Astrocyte (in vitro differentiated cells and primary cell): ENCODE results near the gene BMS1. TPM values are rescaled to one million over a fixed set of nuclear protein-coding genes. Genes with fewer than 3 reads are reported as not detected.

ENCODE experiments used
- DNase-seq: peaks from one replicate; pipeline ENCODE4 v3.0.0-alpha.2; 2010; ENCODE audit warnings: low read depth
- FAIRE-seq: peaks from 2 replicates; lab custom pipeline; 2011; peaks lifted over from hg19 to GRCh38; lab: Jason Lieb, UNC
- H2AFZ ChIP-seq: 2 replicates; pipeline ENCODE4 v1.6.0; 2012; ENCODE audit warnings: low read depth, low read length, inconsistent platforms
- H3K27ac ChIP-seq: 2 replicates; pipeline ENCODE4 v1.5.1; 2011; ENCODE audit warnings: low read depth, low read length, inconsistent platforms
- H3K27me3 ChIP-seq: 2 replicates; pipeline ENCODE4 v1.6.0; 2011; ENCODE audit warnings: low read length, inconsistent platforms; ENCODE audit not compliant: insufficient read depth
- H3K36me3 ChIP-seq: 2 replicates; pipeline ENCODE4 v1.5.1; 2011; ENCODE audit warnings: low read length, inconsistent platforms; ENCODE audit not compliant: insufficient read depth
- H3K4me1 ChIP-seq: 2 replicates; pipeline ENCODE4 v1.5.1; 2011; ENCODE audit warnings: low read length, inconsistent platforms; ENCODE audit not compliant: insufficient read depth
- H3K4me2 ChIP-seq: 2 replicates; pipeline ENCODE4 v1.6.0; 2012; ENCODE audit warnings: low read length, inconsistent platforms
- H3K4me3 ChIP-seq: 2 replicates; pipeline ENCODE4 v1.5.1; 2011; ENCODE audit warnings: low read depth, mild to moderate bottlenecking, low read length, inconsistent platforms; ENCODE audit not compliant: insufficient read depth
- H3K79me2 ChIP-seq: 2 replicates; pipeline ENCODE4 v1.6.0; 2012; ENCODE audit warnings: mild to moderate bottlenecking, low read length, inconsistent platforms; ENCODE audit not compliant: insufficient read depth
- H3K9ac ChIP-seq: 2 replicates; pipeline ENCODE4 v1.6.0; 2012; ENCODE audit warnings: mild to moderate bottlenecking, low read length, inconsistent platforms
- H3K9me3 ChIP-seq: 2 replicates; pipeline ENCODE4 v1.5.1; 2012; ENCODE audit warnings: low read depth, mild to moderate bottlenecking, low read length, inconsistent platforms; ENCODE audit not compliant: insufficient read depth
- H4K20me1 ChIP-seq: 2 replicates; pipeline ENCODE4 v1.6.0; 2012; ENCODE audit warnings: low read length, inconsistent platforms; ENCODE audit not compliant: insufficient read depth
- H3K27ac Mint-ChIP-seq: one replicate; pipeline ENCODE4 v1.8.0; 2021; ENCODE audit warnings: mild to moderate bottlenecking, mixed read lengths; ENCODE audit not compliant: unreplicated experiment
- H3K27me3 Mint-ChIP-seq: one replicate; pipeline ENCODE4 v1.8.0; 2021; ENCODE audit warnings: low read depth, mixed read lengths; ENCODE audit not compliant: unreplicated experiment
- H3K36me3 Mint-ChIP-seq: one replicate; pipeline ENCODE4 v1.8.0; 2021; ENCODE audit warnings: low read depth, mixed read lengths; ENCODE audit not compliant: unreplicated experiment
- H3K4me1 Mint-ChIP-seq: one replicate; pipeline ENCODE4 v1.8.0; 2021; ENCODE audit warnings: low read depth, mixed read lengths; ENCODE audit not compliant: unreplicated experiment
- H3K4me3 Mint-ChIP-seq: one replicate; pipeline ENCODE4 v1.8.0; 2021; ENCODE audit warnings: mild to moderate bottlenecking, moderate library complexity, mixed read lengths; ENCODE audit not compliant: unreplicated experiment
- H3K9me3 Mint-ChIP-seq: one replicate; pipeline ENCODE4 v1.8.0; 2021; ENCODE audit warnings: mild to moderate bottlenecking, mixed read lengths; ENCODE audit not compliant: unreplicated experiment
- CTCF ChIP-seq: IDR thresholded peaks from 2 replicates; pipeline ENCODE4 v1.5.1; 2011; ENCODE audit warnings: low read depth, mild to moderate bottlenecking, inconsistent platforms, low read length, moderate library complexity; ENCODE audit not compliant: insufficient read depth
- EZH2 ChIP-seq: IDR thresholded peaks from 2 replicates; pipeline ENCODE4 v1.6.1; 2012; ENCODE audit warnings: mild to moderate bottlenecking, low read length, inconsistent platforms; ENCODE audit not compliant: insufficient read depth
- total RNA-seq: library from RNA; stranded (reverse); gene quantifications from 2 replicates; pipeline ENCODE4 v1.2.1, GENCODE V29; 2021

BMS1 gene
- total RNA-seq, 1 donor from 2014 or later = 26.3 TPM

GRCh38 chr10:42783181-42783549, 570 bp downstream of the BMS1 start:
- DNase-seq = peak; percentile 72
- Histone ChIP-seq H3K27ac (peak overlapping the region; percentile 81), H3K4me3 (peak overlapping the region; percentile 76), H3K9ac (peak overlapping the region; percentile 82), H3K27me3 (no peaks in the 10 kb centered on the region), H2AFZ (peak overlapping the region; percentile 98), H3K9me3 (no peaks in the 10 kb centered on the region), H3K4me1 (no peaks in the 10 kb centered on the region), H3K36me3 (peaks cover 28% of the 10 kb centered on the region), H4K20me1 (peaks cover 11% of the 10 kb centered on the region), H3K4me2 (peak overlapping the region; percentile 86), H3K79me2 (peaks cover 26% of the 10 kb centered on the region)
- Mint-ChIP-seq H3K27ac (peak overlapping the region; percentile 92), H3K4me1 (no peaks in the 10 kb centered on the region), H3K36me3 (peaks cover 4% of the 10 kb centered on the region), H3K27me3 (peaks cover 22% of the 10 kb centered on the region), H3K4me3 (peak overlapping the region; percentile 94), H3K9me3 (peaks cover 7% of the 10 kb centered on the region)
- TF ChIP-seq CTCF (no peak), EZH2 (no peak)
- no peak for FAIRE-seq

- H2AFZ ChIP-seq = no peak overlapping the region
- H3K4me1 ChIP-seq = no peaks in the 10 kb centered on the region
- H3K4me2 ChIP-seq = no peak overlapping the region
- Mint-ChIP-seq H3K27me3 (peaks cover 2% of the 10 kb centered on the region), H3K9me3 (peaks cover 5% of the 10 kb centered on the region), H3K4me3 (no peak overlapping the region), H3K4me1 (peaks cover 4% of the 10 kb centered on the region), H3K36me3 (peaks cover 11% of the 10 kb centered on the region), H3K27ac (no peak overlapping the region)
- no peak for TF ChIP-seq EZH2
- no peak for TF ChIP-seq CTCF
- no peak overlapping the region for H3K9ac ChIP-seq
- FAIRE-seq = no peak
- peaks cover 37% of the 10 kb centered on the region for H3K36me3 ChIP-seq
- no peaks in the 10 kb centered on the region for H3K9me3 ChIP-seq
- H3K27me3 ChIP-seq = no peaks in the 10 kb centered on the region
- no peak for DNase-seq
- H3K4me3 ChIP-seq = no peak overlapping the region
- H3K27ac ChIP-seq = no peak overlapping the region
- peaks cover 13% of the 10 kb centered on the region for H4K20me1 ChIP-seq
- peaks cover 26% of the 10 kb centered on the region for H3K79me2 ChIP-seq
Measured at GRCh38 chr10:42785759-42786158, 3.2 kb downstream of the BMS1 start.

- peaks cover 10% of the 10 kb centered on the region for H3K79me2 ChIP-seq
- Mint-ChIP-seq H3K4me1 (peaks cover 10% of the 10 kb centered on the region), H3K27me3 (no peaks in the 10 kb centered on the region), H3K36me3 (peaks cover 20% of the 10 kb centered on the region), H3K9me3 (no peaks in the 10 kb centered on the region), H3K4me3 (no peak overlapping the region), H3K27ac (peak overlapping the region; percentile 85)
- H3K9ac ChIP-seq = no peak overlapping the region
- H3K27me3 ChIP-seq = no peaks in the 10 kb centered on the region
- no peaks in the 10 kb centered on the region for H3K4me1 ChIP-seq
- H3K9me3 ChIP-seq = no peaks in the 10 kb centered on the region
- H3K36me3 ChIP-seq = peaks cover 56% of the 10 kb centered on the region
- no peak overlapping the region for H2AFZ ChIP-seq
- peak; percentile 67 for DNase-seq
- TF ChIP-seq CTCF = no peak
- no peak for TF ChIP-seq EZH2
- no peak for FAIRE-seq
- H3K27ac ChIP-seq = no peak overlapping the region
- H4K20me1 ChIP-seq = peaks cover 17% of the 10 kb centered on the region
- no peak overlapping the region for H3K4me2 ChIP-seq
- H3K4me3 ChIP-seq = no peak overlapping the region
Measured at GRCh38 chr10:42790835-42791234, 8.2 kb downstream of the BMS1 start.
